Small intestine (tissue), 7 donors: ENCODE results near the gene TUBB1. TPM values are rescaled to one million over a fixed set of nuclear protein-coding genes. Genes with fewer than 3 reads are reported as not detected.
A peak's percentile ranks its signal among the peaks of the same experiment; 100 is the strongest.
"Not testable (repeated sequence)": the region's sequence is repeated elsewhere in the genome, so short reads cannot be mapped to it uniquely, and the experiment has no call there.

ENCODE experiments used
- DNase-seq, 2 donors: peaks; one replicate each; pipeline versions ENCODE4 v3.0.0 to v3.0.0-alpha.2; 2013
- FAIRE-seq: peaks from 2 replicates; lab custom pipeline; 2012; peaks lifted over from hg19 to GRCh38; lab: Jason Lieb, UNC
- H3K27ac ChIP-seq, 3 donors: one replicate each; pipeline ENCODE4 v1.5.1; 2013; ENCODE audit warnings: low read length in 2 of 3, mild to moderate bottlenecking in 2 of 3, control low read depth in 1 of 3, inconsistent platforms in 1 of 3, low read depth in 1 of 3, moderate library complexity in 1 of 3
- H3K27me3 ChIP-seq, 3 donors: one replicate each; pipeline ENCODE4 v1.6.1; 2013; ENCODE audit warnings: low read length in 3 of 3, inconsistent platforms in 1 of 3; ENCODE audit not compliant: control insufficient read depth in 3 of 3, insufficient read depth in 3 of 3
- H3K36me3 ChIP-seq, 3 donors: one replicate each; pipeline ENCODE4 v1.6.1; 2013; ENCODE audit warnings: low read length in 3 of 3, inconsistent platforms in 1 of 3, low read depth in 1 of 3, mild to moderate bottlenecking in 1 of 3, moderate library complexity in 1 of 3; ENCODE audit not compliant: control insufficient read depth in 3 of 3, insufficient read depth in 2 of 3
- H3K4me1 ChIP-seq, 3 donors: one replicate each; pipeline ENCODE4 v1.6.1; 2013; ENCODE audit warnings: low read length in 2 of 3, inconsistent platforms in 1 of 3, low read depth in 1 of 3, mild to moderate bottlenecking in 1 of 3, moderate library complexity in 1 of 3; ENCODE audit not compliant: control insufficient read depth in 3 of 3, insufficient read depth in 2 of 3
- H3K4me3 ChIP-seq, 3 donors: one replicate each; pipeline ENCODE4 v1.5.1; 2013; ENCODE audit warnings: low read length in 3 of 3, control low read depth in 1 of 3, inconsistent platforms in 1 of 3, low read depth in 1 of 3, mild to moderate bottlenecking in 1 of 3, moderate library complexity in 1 of 3
- H3K9me3 ChIP-seq, 2 donors: one replicate each; pipeline ENCODE4 v1.6.1; 2013; ENCODE audit warnings: low read depth in 1 of 2, low read length in 1 of 2; ENCODE audit not compliant: control insufficient read depth in 2 of 2, insufficient read depth in 1 of 2
- WGBS, 3 donors: extraction: QIAGEN DNeasy Blood & Tissue Kit; methylation state at CpG; one replicate each; pipeline ENCODE4 v1.1.7; 2013; 5-methylcytosine and 5-hydroxymethylcytosine counted together
- polyA plus RNA-seq, 4 donors: library from polyadenylated mRNA; stranded (reverse) in 3 of 4; unstranded in 1 of 4; fragments of 200-250 nt in 3 of 4; fragments of 120-200 nt in 1 of 4; gene quantifications; one replicate each; pipeline versions ENCODE4 v1.2.1 to v1.2.3, GENCODE V29; 2013
- donor health status: healthy with polysubstance abuse.
- donor health status: control.
- donor health status: control.
- donor health status: Bipolar disorder and iron deficiency.
- donor health status: healthy.

The TUBB1 gene
- polyA plus RNA-seq, 4 donors: 0.01 to 0.30 TPM; not detected in 2

DNA sequence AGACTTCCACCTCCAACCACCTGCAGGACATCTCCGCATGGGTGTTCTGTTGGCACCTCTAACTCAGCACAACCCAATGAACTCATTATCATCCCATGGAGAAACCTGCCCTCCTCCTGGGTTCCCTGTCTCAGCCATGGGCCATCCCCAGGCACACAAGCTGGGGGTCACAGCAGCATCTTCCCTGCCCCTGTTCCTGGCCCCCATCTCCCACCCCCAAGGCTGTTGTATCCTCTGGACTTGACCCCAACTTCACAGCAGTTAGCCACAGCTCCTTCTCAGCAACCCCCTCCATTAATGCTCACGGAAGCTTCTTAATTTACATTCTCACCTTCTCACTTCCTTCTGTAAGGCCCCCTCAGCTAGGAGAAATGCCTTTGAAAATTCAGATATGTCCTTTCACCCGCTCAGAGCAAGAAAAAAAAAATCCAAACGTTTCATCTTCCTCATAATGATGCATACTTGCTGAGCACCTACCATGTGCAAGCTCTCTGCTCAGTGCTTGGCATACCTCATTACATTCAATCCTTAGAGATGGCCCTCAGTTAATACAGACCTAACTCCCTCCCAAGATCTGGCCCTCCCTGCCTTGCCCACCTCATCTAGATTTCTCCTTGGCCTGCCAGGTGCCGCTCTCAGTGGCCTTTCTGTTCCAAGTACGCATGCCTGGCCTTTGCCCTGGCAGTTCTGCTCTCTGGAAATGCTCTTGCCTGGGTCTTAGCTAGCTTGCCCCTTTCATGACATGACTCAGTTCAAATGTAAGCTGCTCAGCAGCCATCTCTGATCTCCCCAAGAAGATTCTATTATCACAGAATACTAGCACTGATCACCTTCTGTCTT lies 40.7 kb upstream of the TUBB1 start:
- FAIRE-seq (no peak), DNase-seq (no peak)
- peaks cover 0 to 7% (median 6%) of the 10 kb centered on the region in 3 donors for H3K4me1 ChIP-seq
- H3K36me3 ChIP-seq: no peaks in the 10 kb centered on the region
- no peak overlapping the region for H3K4me3 ChIP-seq
- H3K27me3 ChIP-seq: no peaks in the 10 kb centered on the region
- no peak overlapping the region for H3K27ac ChIP-seq
- WGBS, 3 donors: 56 to 64% (median 59%) methylated on average over 6 of the region's 6 CpGs
- H3K9me3 ChIP-seq: peaks cover 0 to 8% of the 10 kb centered on the region in 2 donors

DNA sequence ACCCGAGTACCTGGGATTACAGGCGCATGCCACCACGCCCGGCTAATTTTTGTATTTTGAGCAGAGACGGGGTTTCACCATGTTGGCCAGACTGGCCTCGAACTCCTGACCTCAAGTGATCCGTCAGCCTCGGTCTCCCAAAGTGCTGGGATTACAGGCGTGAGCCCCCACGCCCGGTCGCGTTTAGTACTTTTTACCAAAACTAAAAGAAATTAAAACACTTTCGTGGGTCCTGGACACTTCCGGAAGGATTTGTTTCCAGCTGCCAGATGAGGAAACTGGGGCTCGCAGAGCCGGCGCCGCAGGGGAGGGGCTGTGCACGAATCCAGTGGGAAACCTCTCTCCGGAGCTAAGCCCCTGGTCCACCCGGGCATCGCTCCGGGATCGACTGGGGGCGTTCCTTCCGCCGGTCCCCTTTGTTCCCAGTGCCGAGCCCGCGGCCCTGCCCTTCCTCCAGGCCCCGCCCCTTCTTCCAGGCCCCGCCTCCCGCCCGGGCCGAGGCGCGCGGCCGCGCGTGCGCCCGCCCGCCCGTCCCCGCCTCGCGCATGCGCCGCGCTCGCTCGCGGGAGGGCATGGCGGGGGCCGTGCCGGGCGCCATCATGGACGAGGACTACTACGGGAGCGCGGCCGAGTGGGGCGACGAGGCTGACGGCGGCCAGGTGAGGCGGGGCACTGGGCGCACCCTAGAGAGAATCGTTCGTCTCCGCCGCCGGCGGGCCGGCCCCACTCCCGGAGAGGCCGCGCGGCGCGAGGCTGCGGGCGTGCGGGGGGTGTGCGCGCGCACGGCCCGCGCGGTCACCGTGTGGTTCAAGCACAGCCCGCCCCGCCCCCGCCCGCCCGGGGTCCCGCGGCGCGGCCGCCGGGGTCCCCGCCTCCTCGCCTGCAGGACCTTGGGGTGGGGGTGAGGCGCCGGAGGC lies 38.3 kb upstream of the TUBB1 start, which contains the start of gene NELFCD:
Gene NELFCD, plus strand, starts transcription at position 546 of the 917 bp plus-strand sequence. Its CDS starts 54 bp downstream, at position 600.
- Histone ChIP-seq H3K36me3 (peaks cover 0 to under 1% (median 0%) of the 10 kb centered on the region in 3 donors), H3K9me3 (peaks cover 0 to 6% of the 10 kb centered on the region in 2 donors), H3K27me3 (no peaks in the 10 kb centered on the region), H3K27ac (peak within 1 kb of the TSS; percentile 56 to 88 (median 60)), H3K4me3 (peak within 1 kb of the TSS; percentile 67 to 96 (median 87)), H3K4me1 (peaks cover 0 to 10% (median 6%) of the 10 kb centered on the region in 3 donors)
- DNase-seq (peak; percentile 86 to 95), FAIRE-seq (no peak)
- WGBS, 3 donors: 2 to 4% (median 4%) methylated on average over 43 to 109 of the region's 109 CpGs

DNA sequence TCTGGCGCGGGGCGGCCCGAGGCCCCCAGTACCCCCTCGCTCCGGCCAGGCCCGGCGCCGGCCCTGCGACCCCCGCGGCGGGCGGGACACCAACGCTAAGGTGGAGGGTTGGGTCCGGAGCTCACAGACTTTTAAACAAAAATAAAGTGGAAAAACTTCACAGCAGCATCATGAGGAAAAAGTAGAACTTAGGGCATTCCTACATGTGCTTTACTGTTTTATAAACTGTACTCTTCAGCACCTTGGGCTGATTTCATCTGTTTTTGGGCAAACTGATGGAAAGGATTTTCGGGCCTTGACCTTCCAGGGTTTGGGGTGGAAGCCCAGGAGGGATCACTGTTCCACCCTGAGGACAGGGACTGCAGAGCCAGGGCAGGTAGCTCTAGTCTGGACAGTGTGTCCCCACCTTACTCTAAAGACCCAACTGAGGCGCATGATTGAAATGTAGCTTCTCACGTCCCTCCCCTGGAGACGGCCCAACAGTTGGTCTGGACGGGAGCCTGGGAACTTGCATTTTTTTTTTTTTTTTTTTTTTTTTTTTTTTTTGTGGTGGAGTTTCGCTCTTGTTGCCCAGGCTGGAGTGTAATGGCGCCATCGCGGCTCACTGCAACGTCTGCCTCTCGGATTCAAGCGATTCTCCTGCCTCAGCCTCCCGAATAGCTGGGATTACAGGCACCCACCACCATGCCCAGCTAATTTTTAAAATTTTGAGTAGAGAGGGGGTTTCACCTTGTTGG lies 37.4 kb upstream of the TUBB1 start:
- no peak for FAIRE-seq
- 8 to 18% (median 18%) methylated on average over 29 of the region's 29 CpGs for WGBS, 3 donors
- Histone ChIP-seq H3K27me3 (no peaks in the 10 kb centered on the region), H3K4me1 (peaks cover 0 to 10% (median 6%) of the 10 kb centered on the region in 3 donors), H3K27ac (no peak overlapping the region), H3K9me3 (no peaks in the 10 kb centered on the region), H3K4me3 (peak overlapping the region; percentile 65 to 96 (median 87)), H3K36me3 (peaks cover 0 to 6% (median 3%) of the 10 kb centered on the region in 3 donors)
- peak; percentile 31 to 69 for DNase-seq

DNA sequence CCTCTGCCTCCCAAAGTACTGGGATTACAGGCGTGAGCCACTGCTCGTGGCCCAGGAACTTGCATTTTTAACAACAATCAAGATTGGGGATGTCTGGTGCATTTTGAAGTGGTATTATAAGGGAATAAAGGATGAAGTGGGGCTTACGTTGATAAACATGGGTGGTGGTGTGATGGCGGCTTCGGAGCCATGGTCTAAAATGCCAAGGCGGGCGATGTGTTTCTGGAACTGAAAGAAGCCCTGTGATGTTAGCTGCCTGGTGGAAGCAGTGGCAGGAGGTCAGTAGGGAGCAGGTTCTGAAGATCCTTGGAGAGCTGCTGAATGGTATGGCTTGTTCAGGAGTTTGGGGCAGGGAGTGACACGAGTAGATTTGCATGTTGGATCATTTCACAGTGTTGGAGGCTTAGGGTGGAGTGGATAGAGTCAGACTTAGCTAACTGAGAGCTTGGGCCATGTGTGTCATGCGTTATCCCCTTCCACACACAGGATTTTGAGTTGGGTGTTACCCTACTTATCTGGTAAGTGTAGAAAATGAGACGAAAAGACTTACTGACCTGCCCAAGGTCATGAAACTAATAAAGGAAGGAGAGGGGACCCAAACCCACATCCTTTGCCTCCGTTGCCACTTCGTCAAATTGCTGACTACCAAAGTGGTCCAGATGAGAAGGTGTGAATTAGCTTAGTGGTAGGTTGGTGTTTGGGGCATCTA lies 36.7 kb upstream of the TUBB1 start:
- FAIRE-seq: no peak
- Histone ChIP-seq H3K9me3 (no peaks in the 10 kb centered on the region), H3K4me3 (peak overlapping the region in 1 of 3 donors; percentile 65), H3K36me3 (peaks cover 0 to 10% (median 6%) of the 10 kb centered on the region in 3 donors), H3K27me3 (no peaks in the 10 kb centered on the region), H3K27ac (no peak overlapping the region), H3K4me1 (peaks cover 0 to 10% (median 6%) of the 10 kb centered on the region in 3 donors)
- no peak for DNase-seq
- 77 to 79% (median 79%) methylated on average over 12 of the region's 12 CpGs for WGBS, 3 donors

DNA sequence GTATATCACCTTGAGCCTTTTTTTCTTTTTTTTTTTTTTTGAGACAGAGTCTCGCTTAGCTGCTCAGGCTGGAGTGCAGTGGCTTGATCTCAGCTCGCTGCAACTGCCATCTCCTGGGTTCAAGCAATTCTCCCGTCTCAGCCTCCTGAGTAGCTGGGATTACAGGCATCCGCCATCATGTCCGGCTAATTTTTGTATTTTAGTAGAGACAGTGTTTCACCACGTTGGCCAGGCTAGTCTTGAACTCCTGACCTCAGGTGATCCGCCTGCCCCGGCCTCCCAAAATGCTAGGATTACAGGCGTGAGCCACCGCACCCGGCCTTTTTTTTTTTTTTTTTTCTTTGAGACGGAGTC lies 36.1 kb upstream of the TUBB1 start:
- H3K9me3 ChIP-seq, FAIRE-seq, H3K27me3 ChIP-seq, H3K4me3 ChIP-seq, DNase-seq, H3K27ac ChIP-seq: not testable (repeated sequence)
- WGBS, 3 donors: 91 to 93% (median 93%) methylated on average over 10 to 12 of the region's 12 CpGs
- Histone ChIP-seq H3K36me3 (peaks cover 2 to 13% (median 11%) of the 10 kb centered on the region in 3 donors), H3K4me1 (peaks cover 0 to 10% (median 6%) of the 10 kb centered on the region in 3 donors)

DNA sequence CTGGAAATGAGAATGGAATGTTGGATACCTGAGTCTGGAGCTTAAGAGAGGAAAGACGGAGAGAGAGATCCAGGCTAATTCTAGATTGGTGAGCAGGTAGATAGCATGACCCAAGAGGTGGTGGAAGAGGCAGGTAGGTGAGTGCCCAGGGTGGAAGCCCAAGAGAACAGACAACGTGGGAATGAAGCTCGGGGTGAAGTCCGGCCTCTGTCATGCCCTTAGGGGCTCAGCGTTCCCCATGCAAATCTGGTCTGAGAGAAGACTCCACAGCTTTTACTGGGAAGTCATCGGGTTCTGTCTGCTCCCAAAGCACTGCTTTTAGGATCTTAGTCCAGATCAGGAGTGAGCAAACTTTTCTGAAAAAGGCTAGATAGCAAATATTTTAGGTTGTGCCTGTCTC lies 34.5 kb upstream of the TUBB1 start:
- H3K27me3 ChIP-seq: no peaks in the 10 kb centered on the region
- H3K4me3 ChIP-seq: no peak overlapping the region
- no peak for DNase-seq
- no peak for FAIRE-seq
- WGBS, 3 donors: 82 to 84% (median 83%) methylated on average over 6 of the region's 6 CpGs
- H3K9me3 ChIP-seq: no peaks in the 10 kb centered on the region
- H3K27ac ChIP-seq: no peak overlapping the region
- H3K36me3 ChIP-seq: peaks cover 7 to 28% (median 24%) of the 10 kb centered on the region in 3 donors
- H3K4me1 ChIP-seq: peaks cover 0 to 10% (median 6%) of the 10 kb centered on the region in 3 donors

DNA sequence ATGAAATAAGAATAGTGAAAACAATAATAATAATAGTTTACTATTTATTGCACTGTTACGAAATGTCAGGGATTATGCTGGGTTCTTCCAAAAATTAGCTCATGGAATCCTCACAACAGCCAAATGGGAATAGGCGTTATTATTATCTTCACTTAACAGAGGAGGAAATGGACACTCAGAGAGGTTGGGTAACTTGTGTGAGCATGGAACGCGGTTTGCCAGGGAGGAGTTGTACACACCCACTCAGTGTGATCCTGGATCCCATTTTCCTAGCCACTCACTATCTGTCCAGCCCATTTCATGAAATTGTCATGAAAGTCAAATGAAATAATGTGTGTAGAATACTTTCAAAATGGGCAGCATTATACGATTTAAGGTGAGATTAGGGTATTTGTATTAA lies 33.6 kb upstream of the TUBB1 start:
- no peak for DNase-seq
- no peak overlapping the region for H3K4me3 ChIP-seq
- no peaks in the 10 kb centered on the region for H3K27me3 ChIP-seq
- H3K4me1 ChIP-seq: peaks cover 0 to 10% (median 6%) of the 10 kb centered on the region in 3 donors
- no peak overlapping the region for H3K27ac ChIP-seq
- no peaks in the 10 kb centered on the region for H3K9me3 ChIP-seq
- WGBS, 3 donors: 66 to 84% (median 82%) methylated on average over 5 of the region's 5 CpGs
- H3K36me3 ChIP-seq: peaks cover 11 to 32% (median 24%) of the 10 kb centered on the region in 3 donors
- FAIRE-seq: no peak
